HUES48 (cell line): ENCODE results near the gene DOCK3.
A peak's percentile ranks its signal among the peaks of the same experiment; 100 is the strongest.

Experiments
- H3K27ac ChIP-seq: one replicate; pipeline ENCODE4 v1.7.0; 2013; ENCODE audit warnings: low read depth, low read length, inconsistent platforms
- H3K27me3 ChIP-seq: 2 replicates; pipeline ENCODE4 v1.6.1; 2013; ENCODE audit warnings: mild to moderate bottlenecking, low read length; ENCODE audit not compliant: control insufficient read depth, insufficient read depth
- H3K36me3 ChIP-seq: 2 replicates; pipeline ENCODE4 v1.6.1; 2013; ENCODE audit warnings: low read length; ENCODE audit not compliant: control insufficient read depth, insufficient read depth
- H3K4me1 ChIP-seq: 2 replicates; pipeline ENCODE4 v1.6.1; 2013; ENCODE audit warnings: mild to moderate bottlenecking, low read length; ENCODE audit not compliant: control insufficient read depth, insufficient read depth
- H3K4me3 ChIP-seq: 2 replicates; pipeline ENCODE4 v1.5.1; 2013; ENCODE audit warnings: mild to moderate bottlenecking, low read depth, low read length
- H3K9ac ChIP-seq: 2 replicates; pipeline ENCODE4 v1.6.1; 2013; ENCODE audit warnings: mild to moderate bottlenecking, low read depth, low read length, moderate library complexity
- H3K9me3 ChIP-seq: 2 replicates; pipeline ENCODE4 v1.6.1; 2013; ENCODE audit warnings: low read length; ENCODE audit not compliant: control insufficient read depth, insufficient read depth

The DOCK3 gene

DNA sequence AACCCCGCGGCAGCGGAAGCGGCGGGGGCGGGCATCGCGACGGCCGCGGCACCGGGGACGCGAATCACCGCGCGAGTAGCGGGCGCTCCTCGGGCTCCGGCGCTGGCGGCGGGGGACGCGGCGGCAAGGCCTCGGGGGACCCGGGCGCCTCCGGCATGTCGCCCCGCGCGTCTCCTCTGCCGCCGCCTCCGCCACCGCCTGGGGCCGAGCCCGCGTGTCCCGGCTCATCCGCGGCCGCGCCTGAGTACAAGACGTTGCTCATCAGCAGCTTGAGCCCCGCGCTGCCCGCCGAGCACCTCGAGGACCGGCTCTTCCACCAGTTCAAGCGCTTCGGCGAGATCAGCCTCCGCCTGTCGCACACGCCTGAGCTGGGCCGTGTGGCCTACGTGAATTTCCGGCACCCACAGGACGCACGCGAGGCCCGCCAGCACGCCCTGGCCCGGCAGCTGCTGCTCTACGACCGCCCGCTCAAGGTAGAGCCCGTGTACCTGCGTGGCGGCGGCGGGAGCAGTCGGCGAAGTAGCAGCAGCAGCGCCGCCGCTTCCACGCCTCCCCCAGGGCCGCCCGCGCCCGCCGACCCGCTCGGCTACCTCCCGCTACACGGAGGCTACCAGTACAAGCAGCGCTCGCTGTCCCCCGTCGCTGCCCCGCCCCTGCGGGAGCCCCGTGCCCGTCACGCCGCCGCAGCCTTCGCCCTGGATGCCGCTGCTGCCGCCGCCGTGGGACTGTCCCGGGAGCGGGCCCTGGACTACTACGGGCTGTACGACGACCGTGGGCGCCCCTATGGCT lies 717.0 kb downstream of the DOCK3 start:
- Histone ChIP-seq H3K27ac (peak overlapping the region; percentile 87), H3K27me3 (no peaks in the 10 kb centered on the region), H3K9me3 (no peaks in the 10 kb centered on the region; the same call in 1 of the 2 replicates), H3K4me1 (peaks cover 17% of the 10 kb centered on the region), H3K36me3 (peaks cover 82% of the 10 kb centered on the region), H3K4me3 (peak overlapping the region; percentile 80), H3K9ac (peak overlapping the region; percentile 95)

DNA sequence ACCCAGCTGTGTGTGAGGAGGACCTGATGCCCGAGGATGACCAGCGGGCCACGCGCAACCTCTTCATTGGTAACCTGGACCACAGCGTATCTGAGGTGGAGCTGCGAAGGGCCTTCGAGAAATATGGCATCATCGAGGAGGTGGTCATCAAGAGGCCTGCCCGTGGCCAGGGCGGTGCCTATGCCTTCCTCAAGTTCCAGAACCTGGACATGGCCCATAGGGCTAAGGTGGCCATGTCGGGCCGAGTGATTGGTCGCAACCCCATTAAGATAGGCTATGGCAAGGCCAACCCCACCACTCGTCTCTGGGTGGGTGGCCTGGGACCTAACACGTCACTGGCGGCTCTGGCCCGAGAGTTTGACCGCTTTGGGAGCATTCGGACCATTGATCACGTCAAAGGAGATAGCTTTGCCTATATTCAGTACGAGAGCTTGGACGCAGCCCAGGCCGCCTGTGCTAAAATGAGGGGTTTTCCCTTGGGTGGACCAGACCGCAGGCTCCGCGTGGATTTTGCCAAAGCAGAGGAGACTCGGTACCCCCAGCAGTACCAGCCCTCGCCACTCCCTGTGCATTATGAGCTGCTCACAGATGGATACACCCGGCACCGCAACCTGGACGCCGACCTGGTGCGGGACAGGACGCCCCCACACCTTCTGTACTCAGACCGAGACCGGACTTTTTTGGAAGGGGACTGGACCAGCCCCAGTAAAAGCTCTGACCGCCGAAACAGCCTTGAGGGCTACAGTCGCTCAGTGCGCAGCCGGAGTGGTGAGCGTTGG lies 717.8 kb downstream of the DOCK3 start:
- H3K9me3 ChIP-seq = no peaks in the 10 kb centered on the region; the same call in 1 of the 2 replicates
- H3K9ac ChIP-seq = peak overlapping the region; percentile 95
- H3K4me3 ChIP-seq = peak overlapping the region; percentile 80
- no peak overlapping the region for H3K27ac ChIP-seq
- peaks cover 16% of the 10 kb centered on the region for H3K4me1 ChIP-seq
- no peaks in the 10 kb centered on the region for H3K27me3 ChIP-seq
- peaks cover 80% of the 10 kb centered on the region for H3K36me3 ChIP-seq

DNA sequence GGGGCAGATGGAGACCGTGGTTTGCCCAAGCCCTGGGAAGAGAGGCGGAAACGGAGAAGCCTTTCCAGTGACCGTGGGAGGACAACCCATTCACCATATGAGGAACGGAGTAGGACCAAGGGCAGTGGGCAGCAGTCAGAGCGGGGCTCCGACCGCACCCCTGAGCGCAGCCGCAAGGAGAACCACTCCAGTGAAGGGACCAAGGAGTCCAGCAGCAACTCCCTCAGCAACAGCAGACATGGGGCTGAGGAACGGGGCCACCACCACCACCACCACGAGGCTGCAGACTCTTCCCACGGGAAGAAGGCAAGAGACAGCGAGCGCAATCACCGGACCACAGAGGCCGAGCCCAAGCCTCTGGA lies 718.4 kb downstream of the DOCK3 start:
- Histone ChIP-seq H3K4me1 (peaks cover 16% of the 10 kb centered on the region), H3K4me3 (no peak overlapping the region), H3K9ac (no peak overlapping the region), H3K9me3 (no peaks in the 10 kb centered on the region; the same call in 1 of the 2 replicates), H3K27ac (no peak overlapping the region), H3K27me3 (no peaks in the 10 kb centered on the region), H3K36me3 (peaks cover 75% of the 10 kb centered on the region)

DNA sequence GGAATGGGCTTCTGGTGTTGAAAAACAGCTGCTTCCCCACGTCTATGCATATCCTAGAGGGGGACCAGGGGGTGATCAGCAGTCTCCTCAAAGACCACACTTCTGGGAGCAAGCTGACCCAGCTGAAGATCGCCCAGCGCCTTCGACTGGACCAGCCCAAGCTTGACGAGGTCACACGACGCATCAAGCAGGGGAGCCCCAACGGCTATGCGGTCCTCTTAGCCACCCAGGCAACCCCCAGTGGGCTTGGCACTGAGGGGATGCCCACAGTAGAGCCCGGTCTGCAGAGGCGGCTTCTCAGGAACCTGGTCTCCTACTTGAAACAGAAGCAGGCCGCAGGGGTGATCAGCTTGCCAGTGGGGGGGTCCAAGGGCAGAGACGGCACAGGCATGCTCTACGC lies 718.8 kb downstream of the DOCK3 start:
- no peak overlapping the region for H3K9ac ChIP-seq
- H3K27me3 ChIP-seq = no peaks in the 10 kb centered on the region
- peaks cover 75% of the 10 kb centered on the region for H3K36me3 ChIP-seq
- H3K9me3 ChIP-seq = no peaks in the 10 kb centered on the region; the same call in 1 of the 2 replicates
- no peak overlapping the region for H3K27ac ChIP-seq
- H3K4me3 ChIP-seq = no peak overlapping the region
- H3K4me1 ChIP-seq = peaks cover 16% of the 10 kb centered on the region

DNA sequence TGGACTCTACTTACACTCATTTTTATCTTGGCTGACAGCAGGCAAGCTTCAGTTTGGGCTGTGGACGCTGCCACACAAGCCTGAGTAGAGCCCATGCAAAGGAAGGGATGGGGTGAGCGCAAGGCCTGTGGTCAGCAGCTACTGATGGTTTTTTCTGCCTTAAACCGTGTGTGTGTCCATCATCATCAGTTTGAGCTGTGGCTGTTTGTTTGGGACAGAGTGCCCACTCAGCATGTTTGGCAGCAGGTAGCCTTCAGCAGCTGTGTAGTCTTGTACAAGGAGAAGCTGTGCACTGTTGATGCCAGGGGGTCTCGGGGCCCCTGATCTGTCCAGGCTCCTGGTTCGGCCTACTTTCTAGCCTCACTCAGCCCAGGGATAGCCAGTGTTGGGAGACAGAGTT lies 719.8 kb downstream of the DOCK3 start:
- H3K9ac ChIP-seq = no peak overlapping the region
- H3K4me3 ChIP-seq = no peak overlapping the region
- no peak overlapping the region for H3K27ac ChIP-seq
- H3K9me3 ChIP-seq = no peaks in the 10 kb centered on the region; the same call in 1 of the 2 replicates
- peaks cover 16% of the 10 kb centered on the region for H3K4me1 ChIP-seq
- peaks cover 71% of the 10 kb centered on the region for H3K36me3 ChIP-seq
- no peaks in the 10 kb centered on the region for H3K27me3 ChIP-seq

DNA sequence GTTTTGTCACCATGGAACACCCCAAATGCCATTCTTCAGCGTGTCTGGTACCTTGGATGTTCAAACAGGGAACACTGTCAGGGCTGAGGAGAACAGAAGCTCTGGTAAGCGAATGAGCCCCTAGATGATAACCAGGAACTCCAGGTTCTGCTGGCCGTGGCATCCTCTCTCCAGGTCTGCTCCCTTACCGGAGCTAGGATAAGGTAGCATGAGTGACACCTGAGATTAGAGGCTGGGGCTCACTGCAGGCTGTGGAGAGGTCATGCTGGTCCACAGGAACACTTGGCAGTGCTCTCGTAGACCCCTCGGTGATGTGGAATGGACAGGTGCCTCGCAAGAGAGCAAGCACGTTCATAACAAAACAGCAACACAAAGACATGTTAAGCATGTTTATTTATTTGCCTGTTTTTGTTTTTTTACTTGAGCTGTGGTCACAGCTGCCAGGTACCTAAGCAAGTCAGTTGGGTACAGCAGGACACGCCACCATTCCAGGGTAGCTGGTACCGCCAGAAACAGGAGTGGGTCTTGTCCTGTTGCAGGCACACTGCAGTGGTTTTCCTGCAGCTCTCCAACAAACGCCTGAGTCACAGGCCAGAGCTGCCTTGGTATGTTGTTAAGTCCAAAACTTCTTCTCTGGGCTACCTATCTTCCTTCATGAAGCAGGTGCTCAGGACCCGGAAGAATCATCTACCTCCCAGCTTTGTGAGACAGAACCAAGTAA lies 720.9 kb downstream of the DOCK3 start:
- H3K9ac ChIP-seq = no peak overlapping the region
- H3K27me3 ChIP-seq = no peaks in the 10 kb centered on the region
- H3K4me3 ChIP-seq = no peak overlapping the region
- no peak overlapping the region for H3K27ac ChIP-seq
- H3K4me1 ChIP-seq = peaks cover 11% of the 10 kb centered on the region
- H3K36me3 ChIP-seq = peaks cover 70% of the 10 kb centered on the region
- no peaks in the 10 kb centered on the region; the same call in 1 of the 2 replicates for H3K9me3 ChIP-seq

DNA sequence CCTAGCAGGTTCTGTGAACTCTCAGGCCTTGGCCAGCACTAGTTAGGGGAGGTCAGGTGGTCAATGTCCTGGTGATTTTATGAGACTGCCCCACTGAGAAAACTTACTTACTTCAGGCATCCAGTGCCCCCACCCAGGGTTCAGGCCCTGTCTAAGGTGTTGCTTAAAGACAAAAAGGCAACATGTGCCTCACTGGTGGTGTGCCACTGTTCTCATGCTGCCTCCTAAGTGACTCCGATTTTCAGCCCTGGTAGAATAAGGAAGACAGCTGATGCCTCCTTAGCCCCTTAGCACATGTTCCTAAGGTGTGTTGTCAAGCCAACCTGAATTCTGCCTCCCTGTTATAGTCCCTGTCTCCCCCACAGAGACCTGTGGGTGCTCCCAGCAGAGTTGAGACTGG lies 721.7 kb downstream of the DOCK3 start:
- H3K27ac ChIP-seq = no peak overlapping the region
- peaks cover 74% of the 10 kb centered on the region for H3K36me3 ChIP-seq
- H3K9ac ChIP-seq = no peak overlapping the region
- no peaks in the 10 kb centered on the region for H3K27me3 ChIP-seq
- H3K4me3 ChIP-seq = no peak overlapping the region
- H3K4me1 ChIP-seq = peaks cover 10% of the 10 kb centered on the region
- H3K9me3 ChIP-seq = no peaks in the 10 kb centered on the region; the same call in 1 of the 2 replicates

DNA sequence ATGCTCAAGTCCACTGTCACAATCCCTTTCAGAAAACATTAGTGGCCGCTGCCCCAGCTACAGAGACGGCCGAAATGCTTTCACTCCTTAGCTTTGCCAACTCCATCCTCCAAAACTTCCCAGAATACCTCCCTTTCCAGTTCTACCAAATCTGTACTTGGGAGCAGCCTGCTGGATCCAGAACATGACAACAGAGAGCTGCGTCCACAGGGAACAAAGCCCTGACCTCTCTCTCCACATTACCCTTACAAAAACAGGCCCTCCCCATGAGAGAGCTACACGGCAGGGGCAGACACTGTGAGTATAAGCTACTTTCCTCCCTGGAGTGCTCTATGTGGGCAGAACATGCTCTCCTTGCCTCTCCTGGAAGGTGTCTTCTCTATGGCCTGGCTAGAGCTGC lies 722.7 kb downstream of the DOCK3 start:
- Histone ChIP-seq H3K36me3 (peaks cover 81% of the 10 kb centered on the region), H3K9ac (no peak overlapping the region), H3K27me3 (no peaks in the 10 kb centered on the region), H3K27ac (peak overlapping the region; percentile 16), H3K4me3 (no peak overlapping the region), H3K9me3 (no peaks in the 10 kb centered on the region; the same call in 1 of the 2 replicates), H3K4me1 (peaks cover 5% of the 10 kb centered on the region)

DNA sequence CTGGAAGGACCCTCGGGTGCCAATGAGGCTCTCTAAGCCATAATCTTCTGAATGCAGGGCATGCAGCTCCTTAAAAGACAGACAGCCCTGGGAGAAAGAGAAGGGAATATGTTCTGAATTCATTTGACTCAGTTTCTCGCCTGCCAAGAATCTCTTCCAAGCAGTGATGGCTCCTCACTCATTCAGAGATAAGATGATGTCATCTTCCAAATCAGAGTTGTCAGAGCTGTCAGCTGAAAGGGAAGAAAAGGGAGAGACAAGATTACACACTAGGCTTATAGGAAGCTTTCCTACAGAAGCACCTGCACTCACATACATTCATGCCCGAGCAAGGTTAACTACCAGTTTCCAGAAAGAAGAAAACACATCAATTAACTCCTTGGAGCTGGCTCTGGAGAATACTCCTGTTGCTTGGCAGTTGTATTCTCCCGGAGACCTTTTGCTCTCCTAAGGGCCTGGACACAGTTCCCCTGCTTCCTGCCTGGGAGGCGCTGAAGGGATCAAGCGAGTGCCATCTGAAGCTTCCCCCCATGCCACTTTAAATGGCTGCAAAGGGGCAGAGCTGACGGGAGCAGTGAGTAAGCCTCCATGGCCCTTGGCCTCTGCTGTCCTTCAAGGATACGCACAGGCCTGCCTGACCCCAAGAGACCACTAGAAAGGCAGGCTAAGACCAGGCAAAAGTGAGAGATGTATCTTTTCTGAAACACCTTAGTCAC lies 724.0 kb downstream of the DOCK3 start:
- no peaks in the 10 kb centered on the region for H3K27me3 ChIP-seq
- H3K27ac ChIP-seq = no peak overlapping the region
- no peaks in the 10 kb centered on the region for H3K9me3 ChIP-seq
- no peak overlapping the region for H3K4me3 ChIP-seq
- no peaks in the 10 kb centered on the region for H3K4me1 ChIP-seq
- H3K36me3 ChIP-seq = peaks cover 75% of the 10 kb centered on the region
- no peak overlapping the region for H3K9ac ChIP-seq

DNA sequence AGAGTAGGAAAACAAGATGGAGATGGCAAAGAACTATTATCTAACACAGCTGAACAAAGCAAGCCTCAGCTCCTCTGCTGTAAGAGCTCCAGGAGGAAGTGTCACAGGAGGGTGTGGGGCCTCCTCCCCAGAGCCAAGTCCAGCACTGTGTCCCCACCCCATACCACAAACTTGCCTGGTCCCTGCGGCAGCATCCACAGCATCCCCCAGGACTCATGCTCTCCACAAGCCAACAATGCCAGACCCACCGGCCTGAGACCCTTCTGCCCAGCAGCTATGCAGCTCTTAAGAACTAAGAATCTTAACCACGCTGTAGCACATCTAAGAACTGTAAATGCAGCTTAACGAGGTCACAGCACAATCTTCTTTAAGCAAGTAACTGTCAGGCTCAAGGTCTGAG lies 725.4 kb downstream of the DOCK3 start:
- Histone ChIP-seq H3K9ac (no peak overlapping the region), H3K9me3 (no peaks in the 10 kb centered on the region), H3K4me1 (no peaks in the 10 kb centered on the region), H3K27me3 (no peaks in the 10 kb centered on the region), H3K4me3 (no peak overlapping the region), H3K27ac (no peak overlapping the region), H3K36me3 (peaks cover 68% of the 10 kb centered on the region)
